ENCODE measurements around the gene HAO2. TPM values are rescaled to one million over a fixed set of nuclear protein-coding genes. Genes with fewer than 3 reads are reported as not detected.

HAO2 gene
- total RNA-seq, 2 experiments from 2014 or later: not detected

- DNase-seq: no peak
These were observed 12.5 kb downstream of the HAO2 start for GRCh38 chr1:119380983-119381662.

GRCh38 chr1:119384591-119384990 lies 16.0 kb downstream of the HAO2 start:
- H3K4me1 Mint-ChIP-seq: no peaks in the 10 kb centered on the region
- no peak overlapping the region for H3K4me3 Mint-ChIP-seq
- H3K27ac Mint-ChIP-seq: no peak overlapping the region
- no peak for DNase-seq
- H3K36me3 Mint-ChIP-seq: no peaks in the 10 kb centered on the region
- peaks cover 31% of the 10 kb centered on the region for H3K27me3 Mint-ChIP-seq
- H3K9me3 Mint-ChIP-seq: no peaks in the 10 kb centered on the region

More at GRCh38 chr1:119380983-119381662, 12.5 kb downstream of the HAO2 start:
- Mint-ChIP-seq H3K27ac (no peak overlapping the region), H3K27me3 (peaks cover 31% of the 10 kb centered on the region), H3K4me3 (no peak overlapping the region), H3K9me3 (peaks cover 7% of the 10 kb centered on the region), H3K36me3 (no peaks in the 10 kb centered on the region), H3K4me1 (no peaks in the 10 kb centered on the region)

GRCh38 chr1:119385650-119386049 lies 17.1 kb downstream of the HAO2 start:
- H3K27ac Mint-ChIP-seq: no peak overlapping the region
- H3K4me3 Mint-ChIP-seq: no peak overlapping the region
- H3K27me3 Mint-ChIP-seq: peaks cover 27% of the 10 kb centered on the region
- H3K9me3 Mint-ChIP-seq: no peaks in the 10 kb centered on the region
- no peaks in the 10 kb centered on the region for H3K36me3 Mint-ChIP-seq
- H3K4me1 Mint-ChIP-seq: no peaks in the 10 kb centered on the region
- no peak for DNase-seq

DNA sequence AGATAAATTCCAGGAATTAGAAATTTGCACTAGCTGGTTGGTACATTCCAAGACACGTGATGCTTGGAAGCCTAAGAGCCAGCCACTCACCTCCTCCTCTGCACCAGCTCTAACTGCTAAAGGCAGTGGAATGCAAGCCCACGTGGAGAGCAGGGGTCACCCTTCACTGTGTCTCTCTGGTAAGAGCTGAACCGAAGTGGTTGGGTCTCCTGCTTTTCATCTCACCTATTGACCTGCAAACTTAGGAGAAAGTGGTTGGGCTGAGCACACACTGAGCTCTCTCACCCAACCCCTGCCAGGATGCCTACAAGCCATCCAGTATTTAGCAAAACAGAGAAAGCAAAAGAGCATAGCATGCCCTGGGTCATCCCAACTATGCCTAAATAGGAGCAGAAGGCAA lies 19.3 kb downstream of the HAO2 start:
- H3K4me3 Mint-ChIP-seq: no peak overlapping the region
- peaks cover 17% of the 10 kb centered on the region for H3K27me3 Mint-ChIP-seq
- no peaks in the 10 kb centered on the region for H3K36me3 Mint-ChIP-seq
- no peak overlapping the region for H3K27ac Mint-ChIP-seq
- H3K9me3 Mint-ChIP-seq: no peaks in the 10 kb centered on the region
- no peak for DNase-seq
- H3K4me1 Mint-ChIP-seq: no peaks in the 10 kb centered on the region

- no peak for DNase-seq
- Mint-ChIP-seq H3K27me3 (peaks cover 17% of the 10 kb centered on the region), H3K4me1 (no peaks in the 10 kb centered on the region), H3K36me3 (no peaks in the 10 kb centered on the region), H3K9me3 (no peaks in the 10 kb centered on the region), H3K27ac (no peak overlapping the region), H3K4me3 (no peak overlapping the region)
These were observed 19.9 kb downstream of the HAO2 start for GRCh38 chr1:119388450-119388849.

- Mint-ChIP-seq H3K4me3 (no peak overlapping the region), H3K27me3 (peaks cover 23% of the 10 kb centered on the region), H3K36me3 (no peaks in the 10 kb centered on the region), H3K27ac (no peak overlapping the region), H3K4me1 (no peaks in the 10 kb centered on the region), H3K9me3 (no peaks in the 10 kb centered on the region)
- no peak for DNase-seq
These were observed 21.9 kb downstream of the HAO2 start for GRCh38 chr1:119390526-119390925.

GRCh38 chr1:119391749-119392148 lies 23.2 kb downstream of the HAO2 start:
- H3K27ac Mint-ChIP-seq: no peak overlapping the region
- peaks cover 15% of the 10 kb centered on the region for H3K27me3 Mint-ChIP-seq
- H3K9me3 Mint-ChIP-seq: no peaks in the 10 kb centered on the region
- no peaks in the 10 kb centered on the region for H3K36me3 Mint-ChIP-seq
- no peak overlapping the region for H3K4me3 Mint-ChIP-seq
- no peak for DNase-seq
- H3K4me1 Mint-ChIP-seq: no peaks in the 10 kb centered on the region

DNA sequence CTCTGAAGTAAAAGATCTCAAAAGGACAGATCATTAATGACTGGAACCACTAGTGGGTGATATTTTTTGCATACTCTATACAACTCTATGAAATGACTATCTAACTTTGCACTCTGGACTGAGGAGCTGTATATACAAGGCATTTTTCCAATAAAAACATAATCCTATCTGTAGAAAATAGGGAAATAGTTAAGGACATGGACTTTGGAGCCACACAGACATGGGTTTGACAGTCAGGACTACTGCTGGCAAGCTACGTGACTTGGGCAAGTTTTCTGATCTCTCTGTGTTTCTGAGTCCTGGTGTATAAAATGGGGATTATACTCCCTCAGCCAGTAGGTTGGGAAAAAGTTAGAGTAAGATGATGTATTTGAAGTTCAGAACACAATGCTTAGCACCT lies 25.5 kb downstream of the HAO2 start:
- no peaks in the 10 kb centered on the region for H3K9me3 Mint-ChIP-seq
- H3K27me3 Mint-ChIP-seq: peaks cover 12% of the 10 kb centered on the region
- H3K4me3 Mint-ChIP-seq: no peak overlapping the region
- no peak for DNase-seq
- H3K4me1 Mint-ChIP-seq: no peaks in the 10 kb centered on the region
- H3K27ac Mint-ChIP-seq: no peak overlapping the region
- no peaks in the 10 kb centered on the region for H3K36me3 Mint-ChIP-seq

GRCh38 chr1:119396982-119397381 lies 28.4 kb downstream of the HAO2 start:
- Mint-ChIP-seq H3K4me1 (no peaks in the 10 kb centered on the region), H3K4me3 (no peak overlapping the region), H3K27ac (no peak overlapping the region), H3K36me3 (no peaks in the 10 kb centered on the region), H3K27me3 (peaks cover 6% of the 10 kb centered on the region), H3K9me3 (no peaks in the 10 kb centered on the region)
- no peak for DNase-seq

GRCh38 chr1:119397986-119398385 lies 29.4 kb downstream of the HAO2 start:
- Mint-ChIP-seq H3K4me1 (no peaks in the 10 kb centered on the region), H3K4me3 (no peak overlapping the region), H3K27me3 (peaks cover 13% of the 10 kb centered on the region), H3K9me3 (no peaks in the 10 kb centered on the region), H3K36me3 (no peaks in the 10 kb centered on the region), H3K27ac (no peak overlapping the region)
- no peak for DNase-seq

DNA sequence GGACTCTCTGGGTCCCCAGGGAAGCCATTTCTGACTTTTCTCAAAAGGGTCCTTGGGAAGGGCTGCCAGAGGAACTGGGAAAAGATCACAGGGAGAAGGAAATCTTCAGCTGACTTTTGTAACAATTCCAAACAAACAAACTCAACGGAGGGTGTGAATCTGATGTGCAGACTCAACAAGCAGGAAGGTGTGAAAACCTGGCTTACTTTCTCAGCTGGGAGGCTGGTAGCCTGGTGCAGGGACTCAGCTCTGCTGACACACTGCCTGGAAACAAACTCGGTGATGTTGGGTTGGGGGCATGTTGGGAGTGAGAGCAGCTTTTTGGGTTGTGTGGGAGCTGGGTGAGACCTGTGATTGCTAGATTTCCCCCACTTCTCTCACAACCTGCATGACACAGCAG lies 36.2 kb downstream of the HAO2 start:
- peaks cover 8% of the 10 kb centered on the region for H3K9me3 Mint-ChIP-seq
- no peaks in the 10 kb centered on the region for H3K4me1 Mint-ChIP-seq
- H3K36me3 Mint-ChIP-seq: no peaks in the 10 kb centered on the region
- no peak for DNase-seq
- H3K27ac Mint-ChIP-seq: no peak overlapping the region
- no peak overlapping the region for H3K4me3 Mint-ChIP-seq
- H3K27me3 Mint-ChIP-seq: peaks cover 24% of the 10 kb centered on the region

DNA sequence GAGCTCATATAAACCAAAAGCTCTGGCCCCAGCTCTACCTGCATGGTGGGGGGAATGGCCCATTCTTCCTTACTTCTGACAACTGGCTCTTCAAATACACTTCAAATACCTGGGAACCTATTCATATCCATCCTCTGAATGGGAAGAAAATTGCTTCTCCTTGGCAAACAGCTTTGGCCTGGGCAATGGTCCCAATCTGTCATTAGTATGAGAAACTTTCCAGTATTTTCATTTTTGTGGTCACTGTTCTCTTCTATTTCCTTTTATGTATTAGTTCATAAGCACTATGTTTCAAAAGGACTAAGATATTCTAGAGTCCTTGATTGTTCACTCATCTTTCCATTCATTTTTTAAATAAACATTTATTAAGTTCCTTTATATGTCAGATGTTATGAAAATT lies 41.1 kb downstream of the HAO2 start:
- Mint-ChIP-seq H3K27me3 (peaks cover 13% of the 10 kb centered on the region), H3K9me3 (peaks cover 11% of the 10 kb centered on the region), H3K4me3 (no peak overlapping the region), H3K27ac (no peak overlapping the region), H3K4me1 (no peaks in the 10 kb centered on the region), H3K36me3 (no peaks in the 10 kb centered on the region)
- no peak for DNase-seq

DNA sequence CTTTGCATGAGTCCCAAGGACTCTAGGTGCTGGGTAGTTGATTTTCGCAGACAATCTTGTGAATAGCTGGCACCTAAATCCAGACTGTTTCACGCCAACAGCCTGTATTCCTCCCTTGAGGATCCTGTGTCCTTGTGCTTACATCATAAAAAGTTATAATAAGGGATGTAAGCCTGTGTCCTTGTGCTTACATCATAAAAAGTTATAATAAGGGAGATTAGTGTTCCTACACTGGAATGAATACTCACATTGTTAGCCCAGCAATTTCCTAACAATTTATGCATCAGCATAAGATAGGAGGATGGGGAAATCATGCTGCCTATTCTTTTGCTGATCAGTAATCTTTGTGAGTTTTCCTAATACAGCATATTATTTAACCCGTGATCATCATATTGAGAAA lies 42.4 kb downstream of the HAO2 start:
- Mint-ChIP-seq H3K27ac (no peak overlapping the region), H3K36me3 (no peaks in the 10 kb centered on the region), H3K27me3 (peaks cover 9% of the 10 kb centered on the region), H3K4me3 (no peak overlapping the region), H3K9me3 (peaks cover 11% of the 10 kb centered on the region), H3K4me1 (no peaks in the 10 kb centered on the region)
- no peak for DNase-seq

- H3K4me3 Mint-ChIP-seq: no peak within 1 kb of the TSS
These were observed 46.4 kb downstream of the HAO2 start, which contains the start of gene HSD3B2 for GRCh38 chr1:119414950-119415349. Gene HSD3B2, plus strand, starts transcription at chr1:119415150. Its CDS starts 270 bp downstream, at chr1:119415420.

GRCh38 chr1:119416006-119416640 lies 47.5 kb downstream of the HAO2 start:
- H3K4me3 Mint-ChIP-seq: no peak overlapping the region
- H3K9me3 Mint-ChIP-seq: no peaks in the 10 kb centered on the region
- DNase-seq: no peak
- no peaks in the 10 kb centered on the region for H3K36me3 Mint-ChIP-seq
- peaks cover 6% of the 10 kb centered on the region for H3K27me3 Mint-ChIP-seq
- no peaks in the 10 kb centered on the region for H3K4me1 Mint-ChIP-seq
- no peak overlapping the region for H3K27ac Mint-ChIP-seq

More at GRCh38 chr1:119414950-119415349, 46.4 kb downstream of the HAO2 start, which contains the start of gene HSD3B2:
- DNase-seq: no peak
- H3K4me1 Mint-ChIP-seq: no peaks in the 10 kb centered on the region
- no peak within 1 kb of the TSS for H3K27ac Mint-ChIP-seq
- H3K27me3 Mint-ChIP-seq: peaks cover 13% of the 10 kb centered on the region
- H3K9me3 Mint-ChIP-seq: peaks cover 3% of the 10 kb centered on the region
- no peaks in the 10 kb centered on the region for H3K36me3 Mint-ChIP-seq

- Mint-ChIP-seq H3K4me3 (no peak overlapping the region), H3K9me3 (no peaks in the 10 kb centered on the region), H3K27me3 (peaks cover 6% of the 10 kb centered on the region), H3K27ac (no peak overlapping the region), H3K36me3 (no peaks in the 10 kb centered on the region), H3K4me1 (no peaks in the 10 kb centered on the region)
- no peak for DNase-seq
These were observed 50.5 kb downstream of the HAO2 start for GRCh38 chr1:119419109-119419508.

Measured in activated naive CD8-positive, alpha-beta T cell treated with anti-CD3 and anti-CD28 coated beads for 36 hours (primary cell).